Stomach smooth muscle (tissue), 2 donors: ENCODE measurements around the gene SLC28A3.

Source experiments
- H3K27ac ChIP-seq: one replicate; pipeline ENCODE4 v1.7.0; 2013; ENCODE audit warnings: mild to moderate bottlenecking, low read length, inconsistent platforms
- H3K27me3 ChIP-seq, 2 donors: one replicate each; pipeline ENCODE4 v1.7.0; 2013; ENCODE audit warnings: low read length in 2 of 2; ENCODE audit not compliant: insufficient read depth in 2 of 2, control insufficient read depth in 1 of 2
- H3K36me3 ChIP-seq, 2 donors: one replicate each; pipeline ENCODE4 v1.7.0; 2013; ENCODE audit warnings: low read length in 2 of 2; ENCODE audit not compliant: control insufficient read depth in 2 of 2, insufficient read depth in 2 of 2
- H3K4me1 ChIP-seq: one replicate; pipeline ENCODE4 v1.7.0; 2013; ENCODE audit warnings: low read length; ENCODE audit not compliant: control insufficient read depth, insufficient read depth
- H3K4me3 ChIP-seq, 2 donors: one replicate each; pipeline ENCODE4 v1.7.0; 2013; ENCODE audit warnings: low read length in 2 of 2
- H3K9ac ChIP-seq, 2 donors: one replicate each; pipeline ENCODE4 v1.7.0; 2013; ENCODE audit warnings: low read length in 2 of 2, mild to moderate bottlenecking in 1 of 2
- H3K9me3 ChIP-seq, 2 donors: one replicate each; pipeline ENCODE4 v1.7.0; 2013; ENCODE audit warnings: low read length in 2 of 2; ENCODE audit not compliant: control insufficient read depth in 2 of 2
- donor health status: healthy.
- donor health status: Pancreatic carcinoma.

The SLC28A3 gene

GRCh38 chr9:84276741-84277140 lies 63.8 kb downstream of the SLC28A3 start:
- no peak overlapping the region for H3K9ac ChIP-seq
- no peaks in the 10 kb centered on the region for H3K36me3 ChIP-seq
- H3K4me1 ChIP-seq: no peaks in the 10 kb centered on the region
- H3K27ac ChIP-seq: no peak overlapping the region
- H3K4me3 ChIP-seq: no peak overlapping the region
- no peaks in the 10 kb centered on the region for H3K9me3 ChIP-seq
- H3K27me3 ChIP-seq: peaks cover 3 to 5% of the 10 kb centered on the region in 2 donors

DNA sequence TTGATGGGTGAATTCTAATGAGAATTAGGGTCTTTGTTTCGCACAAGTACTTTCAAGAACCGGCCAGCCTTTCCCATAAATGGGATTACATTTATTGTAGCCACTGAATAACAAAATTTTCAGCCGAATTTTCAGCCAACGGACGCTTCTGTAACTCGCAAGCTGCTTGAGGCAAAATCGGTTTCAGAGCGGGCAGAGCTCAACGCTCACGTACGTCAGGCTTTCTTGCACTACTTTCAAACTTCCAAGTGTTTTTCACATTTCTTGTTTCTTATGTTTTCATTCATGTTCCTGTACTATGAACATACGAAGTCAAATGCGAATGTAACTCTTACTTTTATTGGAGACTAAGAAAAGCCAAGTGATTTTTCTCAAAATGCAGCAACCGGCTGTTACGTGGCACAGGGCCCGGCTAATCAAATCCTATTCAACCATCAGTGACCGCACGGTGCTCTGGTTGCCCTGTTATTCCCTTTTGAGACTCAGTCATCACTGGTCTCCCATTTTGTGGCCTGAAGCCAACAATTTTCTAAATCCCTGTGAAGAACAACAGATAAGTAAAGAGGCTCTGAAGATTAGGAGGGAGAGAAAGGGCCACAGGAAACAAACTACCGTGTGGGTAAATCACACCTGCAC lies 68.5 kb downstream of the SLC28A3 start:
- Histone ChIP-seq H3K9me3 (no peaks in the 10 kb centered on the region), H3K4me1 (no peaks in the 10 kb centered on the region), H3K4me3 (peak overlapping the region in 1 of 2 donors; percentile 23), H3K27ac (no peak overlapping the region), H3K27me3 (peaks cover 3 to 7% of the 10 kb centered on the region in 2 donors), H3K9ac (no peak overlapping the region), H3K36me3 (no peaks in the 10 kb centered on the region)

DNA sequence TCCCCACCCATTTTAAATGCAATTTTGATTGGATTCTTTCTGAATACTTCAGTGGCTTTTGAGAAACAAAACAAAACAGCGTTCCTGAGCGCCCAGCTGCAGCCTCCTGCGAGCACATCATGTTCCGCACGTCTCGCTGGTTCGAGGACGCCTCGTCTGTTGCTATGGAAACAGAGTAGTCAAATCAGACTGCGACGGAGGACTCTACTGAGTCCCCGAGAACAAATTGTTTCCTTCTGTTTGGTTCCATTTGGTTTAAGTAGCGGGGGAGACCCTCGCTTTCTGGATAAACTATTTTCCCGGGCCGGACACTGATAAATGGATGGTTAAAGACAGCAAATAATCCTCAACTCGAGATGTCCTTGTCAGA lies 69.0 kb downstream of the SLC28A3 start:
- Histone ChIP-seq H3K4me3 (peak overlapping the region; percentile 17 to 23), H3K9me3 (no peaks in the 10 kb centered on the region), H3K4me1 (no peaks in the 10 kb centered on the region), H3K27ac (no peak overlapping the region), H3K27me3 (peaks cover 3 to 6% of the 10 kb centered on the region in 2 donors), H3K9ac (no peak overlapping the region), H3K36me3 (no peaks in the 10 kb centered on the region)

DNA sequence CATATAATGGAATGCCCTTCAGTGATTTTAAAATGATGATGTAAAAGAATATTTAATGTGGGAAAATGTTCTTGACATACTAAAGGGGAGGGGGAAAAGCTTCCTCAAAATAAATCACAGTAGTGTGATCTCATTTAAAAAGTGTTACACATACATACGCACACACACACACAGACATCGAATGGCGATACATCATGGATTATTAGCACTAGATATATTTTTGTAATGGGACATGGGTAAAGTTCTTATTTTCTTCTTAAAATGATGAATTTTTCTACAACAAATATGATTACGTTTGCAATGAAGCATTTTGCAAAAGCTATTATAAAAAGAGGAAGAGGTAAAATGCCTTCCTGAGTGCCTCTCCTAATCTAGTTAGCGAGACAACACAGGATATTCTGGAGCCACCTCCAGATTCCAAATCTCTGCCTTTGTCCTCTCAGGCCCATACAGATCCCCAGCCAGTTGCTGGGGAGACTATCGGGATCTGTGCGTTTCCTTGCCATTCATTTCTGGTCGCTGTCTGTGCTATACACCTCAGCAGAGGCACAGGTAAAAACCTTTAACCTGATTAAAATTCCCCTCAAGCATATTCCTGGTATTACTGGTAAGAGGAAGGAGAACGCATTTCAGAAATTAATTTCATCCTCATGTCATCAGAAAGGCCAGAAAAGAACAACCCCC lies 69.6 kb downstream of the SLC28A3 start:
- H3K4me1 ChIP-seq: no peaks in the 10 kb centered on the region
- peaks cover 3 to 6% of the 10 kb centered on the region in 2 donors for H3K27me3 ChIP-seq
- no peaks in the 10 kb centered on the region for H3K9me3 ChIP-seq
- H3K4me3 ChIP-seq: peak overlapping the region in 1 of 2 donors; percentile 17
- no peaks in the 10 kb centered on the region for H3K36me3 ChIP-seq
- no peak overlapping the region for H3K27ac ChIP-seq
- H3K9ac ChIP-seq: no peak overlapping the region

DNA sequence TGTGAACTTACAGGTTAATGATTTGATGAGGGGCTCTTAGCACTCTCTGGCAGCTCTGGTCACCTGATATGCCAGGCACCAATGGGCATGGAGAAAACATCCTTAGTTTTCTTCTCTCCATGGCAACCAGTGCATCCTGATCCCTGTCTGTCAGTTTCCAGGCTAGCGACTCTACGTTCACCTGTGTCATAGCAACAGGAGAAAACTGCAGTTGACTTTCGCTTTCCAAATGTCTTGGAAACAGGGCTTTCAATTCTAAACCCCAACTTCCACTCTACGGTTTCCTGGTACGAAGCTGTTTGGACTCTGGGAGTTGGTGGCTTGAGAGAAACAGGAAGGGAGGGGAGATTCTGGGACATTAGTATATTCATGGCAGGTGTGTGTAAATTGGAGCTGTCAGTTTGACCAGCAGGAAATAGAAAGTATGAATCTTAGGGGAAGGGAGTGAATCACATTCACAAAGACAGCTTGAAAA lies 74.4 kb downstream of the SLC28A3 start:
- H3K9ac ChIP-seq: no peak overlapping the region

DNA sequence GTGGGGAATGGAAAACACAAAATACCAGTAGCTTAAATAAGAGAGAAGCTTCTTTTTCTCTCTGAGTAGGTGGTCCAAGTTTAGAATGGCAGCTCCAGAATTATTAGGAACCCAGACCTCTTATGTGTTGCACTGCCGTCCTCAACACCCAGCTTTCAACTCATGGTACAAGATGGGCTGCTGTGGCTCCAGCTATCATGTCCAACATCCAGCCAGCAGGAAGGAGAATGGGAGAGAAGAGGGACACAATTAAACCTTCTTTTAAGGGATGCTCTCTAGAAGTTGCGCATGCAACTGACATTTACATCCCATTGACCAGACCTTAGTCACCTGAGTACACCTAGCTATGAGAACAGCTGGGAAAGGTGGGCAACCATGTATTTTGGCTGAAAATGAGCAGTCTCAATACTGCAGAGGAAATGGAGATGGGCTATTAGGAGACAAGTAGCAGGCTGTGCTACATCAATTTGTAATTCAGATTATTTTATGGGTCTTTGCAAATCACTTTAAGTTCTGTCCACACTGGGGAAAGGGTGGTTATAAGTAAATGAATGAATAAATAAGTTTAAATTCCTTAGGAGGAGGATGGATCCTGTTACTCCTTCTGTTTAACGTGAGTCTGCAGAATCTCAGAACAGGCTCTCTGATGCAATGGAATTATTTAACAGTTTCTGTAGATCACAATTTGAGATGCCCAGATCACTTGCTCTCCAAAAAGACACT lies 76.1 kb downstream of the SLC28A3 start:
- no peak overlapping the region for H3K9ac ChIP-seq
- no peaks in the 10 kb centered on the region for H3K36me3 ChIP-seq
- no peaks in the 10 kb centered on the region for H3K4me1 ChIP-seq
- H3K27me3 ChIP-seq: no peaks in the 10 kb centered on the region
- no peak overlapping the region for H3K27ac ChIP-seq
- H3K9me3 ChIP-seq: no peaks in the 10 kb centered on the region
- no peak overlapping the region for H3K4me3 ChIP-seq

More for the DNA sequence above, 74.4 kb downstream of the SLC28A3 start:
- H3K36me3 ChIP-seq: no peaks in the 10 kb centered on the region
- H3K27ac ChIP-seq: no peak overlapping the region
- no peak overlapping the region for H3K4me3 ChIP-seq
- no peaks in the 10 kb centered on the region for H3K27me3 ChIP-seq
- H3K4me1 ChIP-seq: no peaks in the 10 kb centered on the region
- no peaks in the 10 kb centered on the region for H3K9me3 ChIP-seq

- H3K4me3 ChIP-seq: peak overlapping the region; percentile 61 to 68
- H3K27me3 ChIP-seq: no peaks in the 10 kb centered on the region
- no peak overlapping the region for H3K9ac ChIP-seq
- no peaks in the 10 kb centered on the region for H3K9me3 ChIP-seq
- no peak overlapping the region for H3K27ac ChIP-seq
- no peaks in the 10 kb centered on the region for H3K36me3 ChIP-seq
- H3K4me1 ChIP-seq: no peaks in the 10 kb centered on the region
These were observed 79.3 kb downstream of the SLC28A3 start for GRCh38 chr9:84261070-84261746.

DNA sequence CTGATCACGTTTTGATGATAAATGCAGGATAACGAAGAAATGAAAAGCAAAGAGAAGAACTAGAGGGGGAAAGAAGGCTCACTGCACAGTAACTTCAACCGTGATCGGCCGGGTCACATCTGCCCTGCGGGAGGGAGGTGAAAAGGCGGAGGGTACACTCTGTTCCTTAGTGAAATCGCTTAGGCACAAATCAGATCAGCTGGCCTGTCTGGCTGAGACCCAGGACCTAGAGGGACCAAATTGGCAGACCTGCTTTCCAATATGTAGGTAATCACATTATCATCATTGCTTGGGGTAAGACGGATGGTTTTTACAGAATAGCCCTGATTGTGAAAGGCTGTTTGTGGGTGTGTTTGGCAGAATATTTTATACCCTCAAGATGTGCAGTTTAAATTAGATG lies 82.2 kb downstream of the SLC28A3 start:
- Histone ChIP-seq H3K27ac (no peak overlapping the region), H3K9ac (no peak overlapping the region), H3K9me3 (no peaks in the 10 kb centered on the region), H3K4me1 (no peaks in the 10 kb centered on the region), H3K36me3 (no peaks in the 10 kb centered on the region), H3K4me3 (no peak overlapping the region), H3K27me3 (peaks cover 2 to 5% of the 10 kb centered on the region in 2 donors)

DNA sequence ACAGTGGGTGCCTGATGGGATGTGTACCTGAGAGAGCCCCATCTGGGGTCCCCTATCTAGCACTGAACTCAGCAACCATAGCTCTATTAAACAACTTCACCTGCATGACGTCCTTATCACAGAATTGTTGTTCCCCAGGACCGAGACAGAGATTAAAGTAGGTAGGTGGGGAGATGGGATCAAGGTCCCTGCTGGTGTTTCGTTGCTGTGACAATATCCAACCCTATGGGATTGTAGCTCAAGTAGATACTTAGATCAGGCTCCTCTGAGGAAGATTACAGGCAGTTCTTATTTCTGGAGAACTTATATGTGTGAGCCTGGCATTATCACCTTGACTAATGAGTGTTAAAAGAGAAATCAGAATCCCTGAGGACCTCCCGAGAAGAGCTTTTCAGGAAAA lies 84.9 kb downstream of the SLC28A3 start:
- Histone ChIP-seq H3K4me1 (no peaks in the 10 kb centered on the region), H3K4me3 (no peak overlapping the region), H3K9ac (no peak overlapping the region), H3K27ac (no peak overlapping the region), H3K36me3 (no peaks in the 10 kb centered on the region), H3K27me3 (peaks cover 5 to 6% of the 10 kb centered on the region in 2 donors), H3K9me3 (no peaks in the 10 kb centered on the region)

GRCh38 chr9:84254972-84255371 lies 85.6 kb downstream of the SLC28A3 start:
- Histone ChIP-seq H3K4me1 (no peaks in the 10 kb centered on the region), H3K36me3 (no peaks in the 10 kb centered on the region), H3K27me3 (peaks cover 5 to 6% of the 10 kb centered on the region in 2 donors), H3K9ac (no peak overlapping the region), H3K9me3 (no peaks in the 10 kb centered on the region), H3K4me3 (no peak overlapping the region), H3K27ac (no peak overlapping the region)
